H1 (cell line): ENCODE measurements around the gene YTHDF2.

Source experiments
- POLR2A ChIP-seq, 2 experiments: IDR thresholded peaks; 1 replicate in 1 of 2; 2 replicates in 1 of 2; pipeline ENCODE4 v1.6.1; 2011; ENCODE audit warnings: low read depth in 2 of 2, low read length in 2 of 2, mild to moderate bottlenecking in 2 of 2; ENCODE audit errors: control extremely low read depth in 1 of 2
- POLR2AphosphoS5 ChIP-seq: IDR thresholded peaks from 2 replicates; pipeline ENCODE4 v1.6.1; 2011; ENCODE audit warnings: low read depth, low read length
- RAD21 ChIP-seq, 2 experiments: IDR thresholded peaks in 1 of 2; conservative IDR thresholded peaks in 1 of 2; 2 replicates each; pipeline ENCODE4 v1.6.1; 2011; ENCODE audit warnings: low read depth in 2 of 2, low read length in 2 of 2, improper control_type of control experiment in 1 of 2, inconsistent platforms in 1 of 2, mild to moderate bottlenecking in 1 of 2, moderate library complexity in 1 of 2
- RFX5 ChIP-seq: IDR thresholded peaks from 2 replicates; pipeline ENCODE4 v1.6.1; 2011; ENCODE audit warnings: low read depth, low read length, improper control_type of control experiment, borderline replicate concordance
- RNF2 ChIP-seq: fragments of 200-900, 300-1000 bp; sonication (generic); IDR thresholded peaks from 2 replicates; pipeline ENCODE4 v1.7.1; 2016; ENCODE audit warnings: borderline replicate concordance, low read depth, mild to moderate bottlenecking, antibody characterized with exemption, low read length; ENCODE audit not compliant: poor library complexity, severe bottlenecking; ENCODE audit errors: missing control alignments
- TF ChIP-seq, protein P1 (sequence below), 3 experiments: IDR thresholded peaks; 1 replicate in 2 of 3; 2 replicates in 1 of 3; pipeline versions ENCODE4 v1.5.1 to v1.6.1; 2011; ENCODE audit warnings: low read length in 3 of 3, mild to moderate bottlenecking in 3 of 3, inconsistent platforms in 2 of 3, low read depth in 1 of 3, moderate library complexity in 1 of 3; ENCODE audit not compliant: insufficient read depth in 1 of 3; ENCODE audit errors: control extremely low read depth in 1 of 3

DNA sequence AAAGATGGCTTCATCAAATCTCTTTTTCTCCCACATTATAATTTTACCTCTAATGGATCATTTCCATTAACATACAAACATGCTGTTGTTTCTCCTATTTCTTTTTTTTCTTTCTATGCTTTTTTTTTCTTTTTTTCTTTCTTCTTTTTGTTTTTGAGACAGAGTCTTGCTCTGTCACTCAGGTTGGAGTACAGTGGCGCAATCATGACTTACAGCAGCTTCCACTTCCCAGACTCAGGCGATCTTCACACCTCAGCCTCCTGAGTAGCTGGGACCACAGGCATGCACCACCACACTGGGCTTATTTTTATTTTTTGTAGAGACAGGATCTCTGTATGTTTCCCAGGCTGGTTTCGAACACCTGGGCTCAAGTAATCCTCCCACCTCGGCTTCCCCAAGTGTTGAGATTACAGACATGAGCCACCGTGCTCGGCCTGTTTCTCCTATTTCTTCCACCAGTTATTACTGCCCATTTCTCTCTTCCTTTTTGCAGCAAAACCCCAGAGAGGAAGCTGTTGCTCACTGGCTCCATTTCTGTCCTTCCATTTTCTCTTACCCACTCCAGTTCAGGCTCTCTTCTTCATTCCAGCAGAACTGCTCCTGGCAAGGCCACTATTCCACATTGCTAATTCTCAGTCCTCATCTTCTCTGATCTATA lies 43.1 kb downstream of the YTHDF2 start:
- TF ChIP-seq, protein P1, sequence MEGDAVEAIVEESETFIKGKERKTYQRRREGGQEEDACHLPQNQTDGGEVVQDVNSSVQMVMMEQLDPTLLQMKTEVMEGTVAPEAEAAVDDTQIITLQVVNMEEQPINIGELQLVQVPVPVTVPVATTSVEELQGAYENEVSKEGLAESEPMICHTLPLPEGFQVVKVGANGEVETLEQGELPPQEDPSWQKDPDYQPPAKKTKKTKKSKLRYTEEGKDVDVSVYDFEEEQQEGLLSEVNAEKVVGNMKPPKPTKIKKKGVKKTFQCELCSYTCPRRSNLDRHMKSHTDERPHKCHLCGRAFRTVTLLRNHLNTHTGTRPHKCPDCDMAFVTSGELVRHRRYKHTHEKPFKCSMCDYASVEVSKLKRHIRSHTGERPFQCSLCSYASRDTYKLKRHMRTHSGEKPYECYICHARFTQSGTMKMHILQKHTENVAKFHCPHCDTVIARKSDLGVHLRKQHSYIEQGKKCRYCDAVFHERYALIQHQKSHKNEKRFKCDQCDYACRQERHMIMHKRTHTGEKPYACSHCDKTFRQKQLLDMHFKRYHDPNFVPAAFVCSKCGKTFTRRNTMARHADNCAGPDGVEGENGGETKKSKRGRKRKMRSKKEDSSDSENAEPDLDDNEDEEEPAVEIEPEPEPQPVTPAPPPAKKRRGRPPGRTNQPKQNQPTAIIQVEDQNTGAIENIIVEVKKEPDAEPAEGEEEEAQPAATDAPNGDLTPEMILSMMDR (IDR thresholded peaks at IDR 0.05; ENCODE audit: control extremely low read depth in 1 of 3, insufficient read depth in 1 of 3, low read depth in 1 of 3, low read length in 3 of 3): no peak
- no peak for TF ChIP-seq RAD21 (IDR thresholded peaks at IDR 0.05 in 1 of 2, conservative IDR thresholded peaks at IDR 0.05 in 1 of 2; ENCODE audit: low read depth in 2 of 2, low read length in 2 of 2)
- no peak for TF ChIP-seq POLR2A (IDR thresholded peaks at IDR 0.05; ENCODE audit: control extremely low read depth in 1 of 2, low read depth in 2 of 2, low read length in 2 of 2)
- no peak for TF ChIP-seq POLR2AphosphoS5
- TF ChIP-seq RNF2: no peak
- TF ChIP-seq RFX5: no peak
